LNCAP (cell line): ENCODE measurements around the gene AMOTL2.
A peak's percentile ranks its signal among the peaks of the same experiment; 100 is the strongest.

ENCODE experiments used
- TF ChIP-seq, protein P1 (sequence below): fragments of 450-650 bp; IDR thresholded peaks from 2 replicates; pipeline ENCODE4 v1.5.1; 2017; ENCODE audit warnings: mild to moderate bottlenecking

Gene AMOTL2

DNA sequence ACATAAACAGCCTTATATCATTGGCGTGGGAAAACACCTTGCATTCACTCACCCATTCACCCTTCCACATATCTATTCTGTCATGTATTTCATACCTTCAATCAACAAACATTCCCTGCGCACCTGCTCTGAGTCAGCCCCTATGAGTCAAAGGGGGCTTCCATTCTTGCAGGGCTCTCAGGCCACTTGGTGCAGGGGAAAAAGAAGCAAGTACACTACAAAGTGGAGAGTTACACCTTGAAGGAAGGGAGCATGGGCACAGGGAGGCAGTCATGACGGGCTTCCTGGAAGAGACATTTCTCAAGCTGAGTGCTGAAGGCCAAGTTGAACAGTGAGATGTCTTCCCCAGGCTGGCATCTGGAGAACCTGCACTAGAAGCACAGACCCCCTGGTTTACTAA lies 4.6 kb upstream of the AMOTL2 start:
- TF ChIP-seq, protein P1, sequence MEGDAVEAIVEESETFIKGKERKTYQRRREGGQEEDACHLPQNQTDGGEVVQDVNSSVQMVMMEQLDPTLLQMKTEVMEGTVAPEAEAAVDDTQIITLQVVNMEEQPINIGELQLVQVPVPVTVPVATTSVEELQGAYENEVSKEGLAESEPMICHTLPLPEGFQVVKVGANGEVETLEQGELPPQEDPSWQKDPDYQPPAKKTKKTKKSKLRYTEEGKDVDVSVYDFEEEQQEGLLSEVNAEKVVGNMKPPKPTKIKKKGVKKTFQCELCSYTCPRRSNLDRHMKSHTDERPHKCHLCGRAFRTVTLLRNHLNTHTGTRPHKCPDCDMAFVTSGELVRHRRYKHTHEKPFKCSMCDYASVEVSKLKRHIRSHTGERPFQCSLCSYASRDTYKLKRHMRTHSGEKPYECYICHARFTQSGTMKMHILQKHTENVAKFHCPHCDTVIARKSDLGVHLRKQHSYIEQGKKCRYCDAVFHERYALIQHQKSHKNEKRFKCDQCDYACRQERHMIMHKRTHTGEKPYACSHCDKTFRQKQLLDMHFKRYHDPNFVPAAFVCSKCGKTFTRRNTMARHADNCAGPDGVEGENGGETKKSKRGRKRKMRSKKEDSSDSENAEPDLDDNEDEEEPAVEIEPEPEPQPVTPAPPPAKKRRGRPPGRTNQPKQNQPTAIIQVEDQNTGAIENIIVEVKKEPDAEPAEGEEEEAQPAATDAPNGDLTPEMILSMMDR, result no peak

DNA sequence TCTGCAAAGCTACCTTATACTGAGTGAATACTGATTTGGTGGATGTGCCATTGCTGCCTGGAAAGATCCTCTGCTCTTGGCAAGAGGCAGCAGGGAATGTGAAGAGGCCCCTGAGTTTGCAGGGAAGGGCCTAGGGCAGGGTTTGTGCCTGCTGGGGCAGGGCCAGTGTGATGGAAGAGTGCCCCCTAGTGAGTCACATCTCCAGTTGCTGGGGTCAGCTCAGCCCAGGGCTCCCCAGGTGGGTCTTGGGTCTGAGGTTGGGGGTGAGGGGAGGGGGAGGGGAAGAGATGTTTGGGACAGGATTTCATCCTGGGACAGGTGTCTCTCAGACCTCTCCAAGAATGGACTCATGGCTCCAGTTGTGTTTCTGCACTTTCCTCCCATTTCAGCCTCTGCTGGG lies 4.1 kb upstream of the AMOTL2 start:
- TF ChIP-seq, protein P1, result peak; percentile 36; the same call in 1 of the 2 replicates

DNA sequence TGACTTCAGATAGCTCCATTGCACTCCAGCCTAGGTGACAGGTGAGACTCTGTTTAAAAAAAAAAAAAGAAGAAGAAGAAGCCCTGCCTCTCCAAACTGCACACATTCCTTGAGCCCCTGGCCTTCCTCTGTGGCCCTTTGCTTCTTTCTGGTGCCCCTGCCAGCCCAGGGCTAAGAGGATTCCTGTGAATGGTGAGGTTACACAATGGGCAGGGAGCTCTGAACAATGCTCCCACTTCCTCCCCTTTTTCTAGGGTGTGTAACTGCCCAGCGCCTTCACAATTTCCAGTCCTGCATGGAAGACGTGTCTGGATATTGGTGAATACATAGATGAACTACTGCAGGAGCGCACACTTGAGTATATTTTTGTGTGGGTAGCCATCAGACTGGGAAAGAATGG lies 3.6 kb upstream of the AMOTL2 start:
- TF ChIP-seq, protein P1, result no peak

DNA sequence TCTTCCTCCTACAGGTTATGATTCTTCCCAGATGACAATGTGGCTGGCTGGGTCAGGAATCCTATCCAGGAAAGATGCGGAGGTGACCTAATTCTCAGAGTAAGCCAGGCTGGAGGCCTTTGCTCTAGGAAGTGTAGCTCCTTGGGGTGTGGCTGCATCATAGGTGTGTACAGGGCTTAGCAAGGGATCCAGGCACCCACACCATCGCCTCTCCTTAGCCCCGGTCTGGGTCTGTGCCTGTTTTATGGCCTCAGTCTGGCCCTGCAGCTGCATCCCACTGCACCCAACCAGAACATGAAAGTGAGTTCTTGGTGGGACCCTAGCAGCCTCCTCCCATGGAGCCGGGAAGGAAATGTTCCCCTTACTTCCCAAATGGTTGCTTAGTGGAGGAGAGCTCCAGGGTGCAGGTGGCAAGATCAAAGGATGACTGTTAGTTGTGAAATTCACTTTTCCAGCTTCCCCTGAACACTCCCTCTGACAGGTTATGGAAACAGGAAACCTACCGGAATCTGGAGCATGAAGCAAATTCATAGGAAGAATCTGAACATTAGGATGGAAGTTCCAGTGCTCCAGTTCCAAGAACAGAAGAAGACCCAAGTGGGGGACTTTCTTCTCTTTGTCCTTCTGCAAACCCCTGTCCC lies 2.7 kb upstream of the AMOTL2 start:
- TF ChIP-seq, protein P1, result no peak

DNA sequence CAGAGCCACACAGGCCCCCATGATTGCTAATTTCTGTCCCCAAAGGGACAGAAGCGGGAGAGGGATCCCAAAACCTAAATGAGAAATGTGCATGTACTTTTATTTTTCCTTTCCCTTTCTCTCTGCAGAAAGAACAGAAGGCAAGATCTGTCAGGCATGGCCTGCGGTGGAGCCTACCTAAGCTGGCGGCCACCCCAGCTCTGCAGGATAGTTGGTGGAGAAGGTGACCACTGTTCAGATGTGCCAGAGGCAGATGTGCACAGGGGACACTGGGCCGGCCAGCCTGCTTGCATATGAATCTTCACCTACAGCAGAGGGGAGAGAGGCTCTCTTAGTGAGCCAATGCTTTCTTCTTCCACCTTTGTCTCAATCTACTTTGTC lies 2.1 kb upstream of the AMOTL2 start:
- TF ChIP-seq, protein P1, result no peak

DNA sequence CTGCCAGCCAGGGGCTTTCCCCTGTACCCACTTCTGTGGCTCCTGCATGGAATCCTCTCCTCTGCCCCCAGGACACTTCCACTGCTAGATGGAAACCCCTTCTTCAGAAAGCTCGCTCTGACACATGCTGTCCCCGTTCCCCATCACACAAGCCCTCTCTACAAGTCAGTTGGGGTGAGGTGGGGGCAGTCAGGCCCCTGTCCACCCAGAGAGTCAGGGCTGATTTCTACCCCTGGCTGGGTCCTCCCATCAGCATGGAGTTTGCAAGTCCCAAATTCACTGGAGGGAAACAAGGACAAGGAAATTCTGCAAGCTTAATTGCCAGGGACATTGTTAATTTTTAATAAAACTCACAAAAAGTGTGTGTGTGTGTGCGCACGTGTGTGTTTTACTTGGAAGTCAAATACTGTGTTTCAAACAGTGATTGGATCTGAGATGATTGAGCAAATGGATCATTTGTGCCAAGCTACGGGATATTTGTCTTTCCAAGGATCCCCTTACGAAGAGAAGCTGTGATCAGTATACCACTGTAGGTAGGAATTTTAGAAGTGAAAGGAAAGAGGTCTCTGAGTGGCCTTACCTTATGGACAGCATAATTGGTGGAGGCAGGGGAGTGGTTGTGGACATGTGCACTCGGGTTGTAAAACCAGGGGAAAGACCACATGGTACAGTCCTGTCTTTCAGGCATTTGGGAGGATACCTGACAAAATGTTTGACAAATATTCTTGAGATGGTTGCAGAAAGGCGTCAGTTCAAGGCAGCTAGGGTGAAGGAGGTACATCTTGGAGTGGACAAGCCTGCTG lies 1.5 kb upstream of the AMOTL2 start:
- TF ChIP-seq, protein P1, result no peak

DNA sequence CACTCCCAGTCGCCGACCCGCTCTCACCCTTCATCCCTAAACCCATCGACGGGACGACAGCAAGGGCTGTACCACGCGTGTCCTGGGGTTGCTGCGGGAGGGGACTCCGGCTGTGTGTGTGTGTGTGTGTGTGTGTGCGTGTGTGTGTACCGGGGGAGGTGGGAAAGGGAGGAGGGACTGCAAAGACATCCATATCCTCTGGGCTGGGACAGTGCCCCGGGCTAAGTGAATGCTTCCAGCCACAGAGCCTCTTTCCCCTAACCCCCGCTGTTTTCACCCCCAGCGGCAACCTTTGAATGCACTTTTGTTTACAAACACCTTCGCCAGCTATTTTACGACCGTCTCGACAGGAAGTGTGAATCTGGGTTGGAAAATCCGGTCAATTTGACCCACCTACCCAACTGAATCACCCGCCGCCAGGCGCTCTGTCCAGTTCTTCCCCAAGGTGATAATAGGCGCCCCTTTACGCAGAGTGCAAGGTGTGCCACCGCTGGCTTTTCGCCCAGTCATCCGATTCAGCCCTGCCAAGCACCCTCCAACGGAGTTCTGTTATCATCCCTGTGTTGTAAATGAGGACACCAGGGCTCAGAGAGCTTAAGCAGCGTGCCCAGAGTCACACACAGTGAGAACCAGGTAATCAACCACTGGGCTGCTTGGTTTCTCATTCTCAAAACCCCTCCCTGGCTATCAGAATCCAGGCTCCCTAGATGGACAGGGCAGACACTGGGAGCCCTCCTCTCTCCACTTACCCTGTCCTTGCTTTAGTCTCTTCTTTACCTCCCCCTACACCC lies 739 bp upstream of the AMOTL2 start:
- TF ChIP-seq, protein P1, result no peak
